Fibroblast of lung (primary cell): ENCODE measurements around the gene B9D1. TPM values are rescaled to one million over a fixed set of nuclear protein-coding genes. Genes with fewer than 3 reads are reported as not detected.

Source experiments
- DNase-seq, 2 donors: peaks; one replicate each; pipeline versions ENCODE4 v3.0.0 to v3.0.0-alpha.2; 2010; ENCODE audit warnings: low read depth in 2 of 2
- H2AFZ ChIP-seq: 2 replicates; pipeline ENCODE4 v1.5.1; 2012; ENCODE audit warnings: low read length, control low read depth, inconsistent platforms
- H3K27ac ChIP-seq: 2 replicates; pipeline ENCODE4 v1.5.1; 2011; ENCODE audit warnings: low read length, control low read depth; ENCODE audit not compliant: insufficient read depth
- H3K27me3 ChIP-seq: 2 replicates; pipeline ENCODE4 v1.5.1; 2011; ENCODE audit warnings: mild to moderate bottlenecking, low read length; ENCODE audit not compliant: control insufficient read depth, insufficient read depth
- H3K36me3 ChIP-seq: 2 replicates; pipeline ENCODE4 v1.5.1; 2011; ENCODE audit warnings: low read length; ENCODE audit not compliant: control insufficient read depth, insufficient read depth
- H3K4me1 ChIP-seq: 2 replicates; pipeline ENCODE4 v1.5.1; 2011; ENCODE audit warnings: low read length; ENCODE audit not compliant: control insufficient read depth, insufficient read depth; ENCODE audit errors: extremely low read depth
- H3K4me2 ChIP-seq: 2 replicates; pipeline ENCODE4 v1.5.1; 2011; ENCODE audit warnings: low read length, control low read depth; ENCODE audit not compliant: insufficient read depth; ENCODE audit errors: extremely low read depth
- H3K4me3 ChIP-seq, 4 experiments: fragments of 200-600 bp in 1 of 4; sonication (generic) in 1 of 4; replicated peaks in 1 of 4; 2 replicates each; pipeline ENCODE4 v1.5.1; 2011 to 2016; ENCODE audit warnings: low read length in 4 of 4, low read depth in 3 of 4, mild to moderate bottlenecking in 3 of 4, control low read depth in 2 of 4, inconsistent platforms in 1 of 4, mixed read lengths in 1 of 4; ENCODE audit not compliant: insufficient read depth in 1 of 4; ENCODE audit errors: control extremely low read depth in 1 of 4
- H3K79me2 ChIP-seq: 2 replicates; pipeline ENCODE4 v1.5.1; 2012; ENCODE audit warnings: mild to moderate bottlenecking, low read length, inconsistent platforms; ENCODE audit not compliant: control insufficient read depth, insufficient read depth
- H3K9ac ChIP-seq: 2 replicates; pipeline ENCODE4 v1.5.1; 2011; ENCODE audit warnings: mild to moderate bottlenecking, low read length, control low read depth; ENCODE audit not compliant: insufficient read depth
- H3K9me3 ChIP-seq: 2 replicates; pipeline ENCODE4 v1.5.1; 2012; ENCODE audit warnings: low read depth, low read length; ENCODE audit not compliant: control insufficient read depth, insufficient read depth
- H4K20me1 ChIP-seq: 2 replicates; pipeline ENCODE4 v1.5.1; 2011; ENCODE audit warnings: low read length; ENCODE audit not compliant: control insufficient read depth, insufficient read depth; ENCODE audit errors: extremely low read depth
- CTCF ChIP-seq, 2 donors: IDR thresholded peaks in 1 of 2; conservative IDR thresholded peaks in 1 of 2; 1 replicate in 1 of 2; 2 replicates in 1 of 2; pipeline ENCODE4 v1.5.1; 2011 to 2012; ENCODE audit warnings: low read length in 2 of 2, control low read depth in 1 of 2, inconsistent platforms in 1 of 2, low read depth in 1 of 2, mild to moderate bottlenecking in 1 of 2
- EZH2 ChIP-seq: IDR thresholded peaks from 2 replicates; pipeline ENCODE4 v1.5.1; 2012; ENCODE audit warnings: low read length, control low read depth, mild to moderate bottlenecking; ENCODE audit errors: missing control alignments
- polyA plus RNA-seq, 2 donors: library from polyadenylated mRNA; depleted of rRNA in 1 of 2; stranded (reverse) in 1 of 2; unstranded in 1 of 2; fragments of >200 nt; gene quantifications; 2 replicates each; pipeline ENCODE4 v1.2.1, GENCODE V29; 2011 to 2012; ENCODE audit warnings: missing spikeins in 1 of 2
- total RNA-seq: library from RNA; depleted of rRNA; stranded (reverse); fragments of >200 nt; gene quantifications from 2 replicates; pipeline ENCODE4 v1.2.1, GENCODE V29; 2014

Gene B9D1
- total and polyA plus RNA-seq, 2 donors (not counting 1 experiment from before 2014, with no cell fraction given), result 35.7 to 38.5 TPM

GRCh38 chr17:19304209-19304608 lies 58.3 kb downstream of the B9D1 start:
- H3K9me3 ChIP-seq, result no peaks in the 10 kb centered on the region
- no peaks in the 10 kb centered on the region for H3K79me2 ChIP-seq
- H4K20me1 ChIP-seq, result no peaks in the 10 kb centered on the region
- TF ChIP-seq CTCF (conservative IDR thresholded peaks at IDR 0.05 in 1 of 2, IDR thresholded peaks at IDR 0.05 in 1 of 2; ENCODE audit: low read depth in 1 of 2, low read length in 2 of 2) (no peak), EZH2 (no peak)
- peak; percentile 53 to 79 for DNase-seq
- no peak overlapping the region for H3K9ac ChIP-seq
- no peaks in the 10 kb centered on the region for H3K27me3 ChIP-seq
- no peak overlapping the region for H2AFZ ChIP-seq
- H3K27ac ChIP-seq, result peak overlapping the region; percentile 16
- H3K4me3 ChIP-seq, result no peak overlapping the region
- H3K4me2 ChIP-seq, result peak overlapping the region; percentile 13
- no peaks in the 10 kb centered on the region for H3K36me3 ChIP-seq
- peaks cover 7% of the 10 kb centered on the region for H3K4me1 ChIP-seq

DNA sequence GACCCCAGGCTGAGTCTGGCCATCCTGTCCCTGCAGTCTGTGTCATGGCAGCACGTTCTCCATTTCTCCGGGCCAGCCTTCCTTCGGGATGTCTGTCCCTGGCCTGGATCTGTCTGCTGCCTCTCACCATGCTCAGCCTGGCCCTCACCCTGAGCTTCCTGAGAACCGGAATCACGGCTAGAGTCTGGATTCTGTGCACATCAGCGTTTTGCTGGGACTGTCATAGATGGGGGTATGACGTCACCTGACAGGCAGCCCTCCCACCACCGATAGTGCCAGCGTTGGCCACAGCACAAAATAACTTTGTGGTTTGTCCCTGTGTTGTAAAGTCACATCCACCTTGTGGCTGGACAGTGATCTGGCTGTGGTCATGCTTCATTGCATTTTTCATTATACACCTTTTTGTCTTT lies 59.2 kb downstream of the B9D1 start:
- TF ChIP-seq CTCF (conservative IDR thresholded peaks at IDR 0.05 in 1 of 2, IDR thresholded peaks at IDR 0.05 in 1 of 2; ENCODE audit: low read depth in 1 of 2, low read length in 2 of 2) (no peak), EZH2 (no peak)
- no peak overlapping the region for H3K4me2 ChIP-seq
- H3K9ac ChIP-seq, result no peak overlapping the region
- H3K4me3 ChIP-seq, result no peak overlapping the region
- H3K79me2 ChIP-seq, result no peaks in the 10 kb centered on the region
- H3K27ac ChIP-seq, result no peak overlapping the region
- peak in 1 of 2 donors; percentile 16 for DNase-seq
- H2AFZ ChIP-seq, result no peak overlapping the region
- H3K9me3 ChIP-seq, result no peaks in the 10 kb centered on the region
- H3K36me3 ChIP-seq, result no peaks in the 10 kb centered on the region
- H3K4me1 ChIP-seq, result peaks cover 7% of the 10 kb centered on the region
- no peaks in the 10 kb centered on the region for H4K20me1 ChIP-seq
- H3K27me3 ChIP-seq, result no peaks in the 10 kb centered on the region

GRCh38 chr17:19302791-19303331 lies 59.7 kb downstream of the B9D1 start:
- Histone ChIP-seq H2AFZ (no peak overlapping the region), H3K9ac (no peak overlapping the region), H3K4me3 (no peak overlapping the region), H3K27ac (no peak overlapping the region), H4K20me1 (no peaks in the 10 kb centered on the region), H3K9me3 (no peaks in the 10 kb centered on the region), H3K4me2 (no peak overlapping the region), H3K36me3 (no peaks in the 10 kb centered on the region), H3K79me2 (no peaks in the 10 kb centered on the region), H3K27me3 (no peaks in the 10 kb centered on the region), H3K4me1 (peaks cover 7% of the 10 kb centered on the region)
- no peak for DNase-seq
- TF ChIP-seq CTCF (conservative IDR thresholded peaks at IDR 0.05 in 1 of 2, IDR thresholded peaks at IDR 0.05 in 1 of 2; ENCODE audit: low read depth in 1 of 2, low read length in 2 of 2) (no peak), EZH2 (no peak)
